Anterior cingulate cortex (tissue), 58 donors: ENCODE results near the gene TIGD1.
"Not testable (repeated sequence)": the region's sequence is repeated elsewhere in the genome, so short reads cannot be mapped to it uniquely, and the experiment has no call there.

Experiments
- DNase-seq, 58 donors: peaks; one replicate each; lab custom pipeline; 2025; lab: John Stamatoyannopoulos, UW

Gene TIGD1

GRCh38 chr2:232571026-232571474, 20.7 kb upstream of the TIGD1 start:
- DNase-seq, result peak in 2 of 58 donors; percentile 14 to 32

GRCh38 chr2:232570481-232570880, 20.1 kb upstream of the TIGD1 start:
- DNase-seq, result not testable (repeated sequence)

GRCh38 chr2:232569541-232569940, 19.2 kb upstream of the TIGD1 start:
- no peak for DNase-seq

- peak in 1 of 58 donors; percentile 21 for DNase-seq
These were observed 17.8 kb upstream of the TIGD1 start for GRCh38 chr2:232568161-232568560.

GRCh38 chr2:232567721-232568120, 17.4 kb upstream of the TIGD1 start:
- no peak for DNase-seq

- DNase-seq, result no peak
These were observed 13.2 kb upstream of the TIGD1 start for GRCh38 chr2:232563580-232563979.

GRCh38 chr2:232562515-232563151, 12.3 kb upstream of the TIGD1 start:
- no peak for DNase-seq

GRCh38 chr2:232556426-232556825, 6.1 kb upstream of the TIGD1 start:
- DNase-seq, result no peak

- DNase-seq, result no peak
These were observed 1.4 kb upstream of the TIGD1 start for GRCh38 chr2:232551776-232552175.

GRCh38 chr2:232551250-232551638, 887 bp upstream of the TIGD1 start:
- DNase-seq, result no peak

- DNase-seq, result no peak
These were observed 553 bp downstream of the TIGD1 start for GRCh38 chr2:232549655-232550353.

- DNase-seq, result no peak
These were observed 2.4 kb downstream of the TIGD1 start for GRCh38 chr2:232547991-232548390.

- DNase-seq, result peak in 2 of 58 donors; percentile 23 to 39
These were observed 4.6 kb downstream of the TIGD1 start for GRCh38 chr2:232545511-232546375.

GRCh38 chr2:232544674-232545073, 5.7 kb downstream of the TIGD1 start:
- no peak for DNase-seq

GRCh38 chr2:232543928-232544631, 6.3 kb downstream of the TIGD1 start:
- no peak for DNase-seq

GRCh38 chr2:232543491-232543890, 6.9 kb downstream of the TIGD1 start:
- no peak for DNase-seq

GRCh38 chr2:232542715-232543467, 7.5 kb downstream of the TIGD1 start:
- DNase-seq, result no peak

- DNase-seq, result no peak
These were observed 8.2 kb downstream of the TIGD1 start for GRCh38 chr2:232541961-232542714.
